ENCODE measurements around the gene SOX8. TPM values are rescaled to one million over a fixed set of nuclear protein-coding genes. Genes with fewer than 3 reads are reported as not detected.

The SOX8 gene
- total RNA-seq, 2 experiments from 2014 or later, result 0.25 to 0.27 TPM

GRCh38 chr16:971582-971905 lies 10.0 kb upstream of the SOX8 start:
- ChIA-PET CTCF (interaction anchor here (1.4 kb wide), 1 partner anchor 10 kb away, joined by 5 read pairs; the partner anchor contains the start of gene SOX8), POLR2A (no interaction called here)
- H3K27ac Mint-ChIP-seq, result peak overlapping the region; percentile 68
- DNase-seq, result no peak
- H3K27me3 Mint-ChIP-seq, result peaks cover 5% of the 10 kb centered on the region
- peaks cover 4% of the 10 kb centered on the region for H3K36me3 Mint-ChIP-seq (ENCODE audit: low read depth)
- H3K4me1 Mint-ChIP-seq, result peaks cover 20% of the 10 kb centered on the region
- H3K4me3 Mint-ChIP-seq, result peak overlapping the region; percentile 64
- no peaks in the 10 kb centered on the region for H3K9me3 Mint-ChIP-seq

- no peak overlapping the region for H3K27ac Mint-ChIP-seq
- ChIA-PET POLR2A (no interaction called here), CTCF (interaction anchor here (1.4 kb wide), 1 partner anchor 10 kb away, joined by 5 read pairs; the partner anchor contains the start of gene SOX8)
- H3K4me3 Mint-ChIP-seq, result peak overlapping the region; percentile 35
- peaks cover 5% of the 10 kb centered on the region for H3K27me3 Mint-ChIP-seq
- peaks cover 18% of the 10 kb centered on the region for H3K4me1 Mint-ChIP-seq
- H3K9me3 Mint-ChIP-seq, result no peaks in the 10 kb centered on the region
- DNase-seq, result no peak
- H3K36me3 Mint-ChIP-seq (ENCODE audit: low read depth), result no peaks in the 10 kb centered on the region
Measured at GRCh38 chr16:971981-972315, 9.6 kb upstream of the SOX8 start.

DNA sequence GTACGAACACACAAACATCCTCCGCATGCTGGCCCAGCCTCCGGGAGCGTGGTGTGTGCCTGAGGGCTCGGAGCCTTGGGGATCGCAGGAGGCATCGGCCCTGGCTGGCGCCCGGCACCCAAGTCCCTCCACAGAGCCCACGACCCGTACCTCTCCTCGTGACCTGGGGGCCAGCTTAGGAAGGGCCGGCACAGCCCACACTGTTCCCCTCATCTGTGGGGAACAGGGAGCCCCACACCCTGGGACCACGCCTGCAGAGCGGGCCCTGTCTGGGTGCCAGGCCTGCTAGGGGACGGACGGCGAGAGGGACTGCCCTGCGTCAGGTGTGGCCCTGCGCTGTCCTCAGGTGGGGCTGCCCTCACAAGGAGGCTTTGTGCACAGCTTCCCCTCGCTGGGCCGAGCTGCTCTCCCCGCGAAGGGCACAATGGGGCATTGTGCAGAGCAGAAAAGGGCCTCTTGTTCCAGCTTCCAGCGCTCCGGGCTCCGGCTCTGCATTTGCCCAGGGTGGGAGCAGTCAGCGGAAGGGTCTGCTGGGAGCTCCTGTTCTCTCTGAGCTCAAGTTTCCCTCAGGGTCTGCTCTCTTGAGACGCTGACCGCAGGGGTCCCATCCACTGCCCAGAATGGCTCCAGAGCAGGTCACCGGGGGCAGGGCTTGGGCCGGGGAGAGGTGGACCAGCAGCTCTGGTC lies 9.1 kb upstream of the SOX8 start:
- peaks cover 18% of the 10 kb centered on the region for H3K4me1 Mint-ChIP-seq
- H3K36me3 Mint-ChIP-seq (ENCODE audit: low read depth), result no peaks in the 10 kb centered on the region
- ChIA-PET POLR2A (no interaction called here), CTCF (interaction anchor here (1.2 to 1.4 kb wide), 2 partner anchors 8 to 9 kb away, joined by 3 to 5 read pairs; partner anchors contain the start of gene SOX8)
- H3K27ac Mint-ChIP-seq, result no peak overlapping the region
- DNase-seq, result no peak
- no peak overlapping the region for H3K4me3 Mint-ChIP-seq
- no peaks in the 10 kb centered on the region for H3K9me3 Mint-ChIP-seq
- peaks cover 5% of the 10 kb centered on the region for H3K27me3 Mint-ChIP-seq

GRCh38 chr16:973366-973765 lies 8.2 kb upstream of the SOX8 start:
- no peaks in the 10 kb centered on the region for H3K9me3 Mint-ChIP-seq
- H3K4me3 Mint-ChIP-seq, result no peak overlapping the region
- ChIA-PET POLR2A (no interaction called here), CTCF (interaction anchor here (0.7 to 1.2 kb wide), 2 partner anchors 9 to 82 kb away, joined by 3 to 5 read pairs; no protein-coding TSS in a partner anchor)
- H3K27me3 Mint-ChIP-seq, result peaks cover 7% of the 10 kb centered on the region
- H3K27ac Mint-ChIP-seq, result no peak overlapping the region
- no peak for DNase-seq
- peaks cover 17% of the 10 kb centered on the region for H3K4me1 Mint-ChIP-seq
- no peaks in the 10 kb centered on the region for H3K36me3 Mint-ChIP-seq (ENCODE audit: low read depth)

GRCh38 chr16:974001-974601 lies 7.5 kb upstream of the SOX8 start:
- DNase-seq, result no peak
- H3K4me3 Mint-ChIP-seq, result no peak overlapping the region
- H3K27me3 Mint-ChIP-seq, result peaks cover 12% of the 10 kb centered on the region
- POLR2A ChIA-PET, result no interaction called here
- CTCF ChIA-PET, result interaction anchor here (0.7 kb wide), 1 partner anchor 81 kb away, joined by 5 read pairs; no protein-coding TSS in a partner anchor
- no peak overlapping the region for H3K27ac Mint-ChIP-seq
- no peaks in the 10 kb centered on the region for H3K9me3 Mint-ChIP-seq
- H3K4me1 Mint-ChIP-seq, result peaks cover 12% of the 10 kb centered on the region
- no peaks in the 10 kb centered on the region for H3K36me3 Mint-ChIP-seq (ENCODE audit: low read depth)

- H3K4me1 Mint-ChIP-seq, result peaks cover 8% of the 10 kb centered on the region
- ChIA-PET POLR2A (no interaction called here), CTCF (no interaction called here)
- no peaks in the 10 kb centered on the region for H3K9me3 Mint-ChIP-seq
- H3K4me3 Mint-ChIP-seq, result no peak overlapping the region
- DNase-seq, result no peak
- H3K27me3 Mint-ChIP-seq, result peaks cover 16% of the 10 kb centered on the region
- no peaks in the 10 kb centered on the region for H3K36me3 Mint-ChIP-seq (ENCODE audit: low read depth)
- H3K27ac Mint-ChIP-seq, result no peak overlapping the region
Measured at GRCh38 chr16:974611-975261, 6.8 kb upstream of the SOX8 start.

GRCh38 chr16:975291-975690 lies 6.3 kb upstream of the SOX8 start:
- peaks cover 16% of the 10 kb centered on the region for H3K27me3 Mint-ChIP-seq
- no peak overlapping the region for H3K27ac Mint-ChIP-seq
- peaks cover 7% of the 10 kb centered on the region for H3K4me1 Mint-ChIP-seq
- H3K36me3 Mint-ChIP-seq (ENCODE audit: low read depth), result no peaks in the 10 kb centered on the region
- DNase-seq, result no peak
- no peaks in the 10 kb centered on the region for H3K9me3 Mint-ChIP-seq
- CTCF ChIA-PET, result no interaction called here
- H3K4me3 Mint-ChIP-seq, result no peak overlapping the region
- POLR2A ChIA-PET, result no interaction called here

- POLR2A ChIA-PET, result no interaction called here
Measured at GRCh38 chr16:976389-976931, 5.1 kb upstream of the SOX8 start.

GRCh38 chr16:977081-977701 lies 4.4 kb upstream of the SOX8 start:
- CTCF ChIA-PET, result no interaction called here
- POLR2A ChIA-PET, result no interaction called here
- peaks cover 16% of the 10 kb centered on the region for H3K27me3 Mint-ChIP-seq

More at GRCh38 chr16:976389-976931, 5.1 kb upstream of the SOX8 start:
- H3K27ac Mint-ChIP-seq, result peak overlapping the region; percentile 50
- DNase-seq, result peak; percentile 36
- no peaks in the 10 kb centered on the region for H3K36me3 Mint-ChIP-seq (ENCODE audit: low read depth)
- CTCF ChIA-PET, result no interaction called here
- peaks cover 7% of the 10 kb centered on the region for H3K4me1 Mint-ChIP-seq
- H3K27me3 Mint-ChIP-seq, result peaks cover 20% of the 10 kb centered on the region
- H3K4me3 Mint-ChIP-seq, result no peak overlapping the region
- no peaks in the 10 kb centered on the region for H3K9me3 Mint-ChIP-seq

GRCh38 chr16:977896-978295 lies 3.7 kb upstream of the SOX8 start:
- Mint-ChIP-seq H3K4me1 (peaks cover 2% of the 10 kb centered on the region), H3K27me3 (peaks cover 19% of the 10 kb centered on the region), H3K27ac (no peak overlapping the region), H3K9me3 (no peaks in the 10 kb centered on the region), H3K36me3 (ENCODE audit: low read depth) (no peaks in the 10 kb centered on the region), H3K4me3 (no peak overlapping the region)
- POLR2A ChIA-PET, result no interaction called here
- CTCF ChIA-PET, result interaction anchor here (0.5 to 0.6 kb wide), 2 partner anchors 166 to 670 kb away, joined by 3 read pairs; no protein-coding TSS in a partner anchor
- no peak for DNase-seq

More at GRCh38 chr16:977081-977701, 4.4 kb upstream of the SOX8 start:
- Mint-ChIP-seq H3K36me3 (ENCODE audit: low read depth) (no peaks in the 10 kb centered on the region), H3K4me3 (no peak overlapping the region), H3K9me3 (no peaks in the 10 kb centered on the region), H3K4me1 (peaks cover 2% of the 10 kb centered on the region), H3K27ac (no peak overlapping the region)
- no peak for DNase-seq

GRCh38 chr16:978403-978802 lies 3.2 kb upstream of the SOX8 start:
- ChIA-PET CTCF (interaction anchor here (0.5 to 1.4 kb wide), 3 partner anchors 10 to 670 kb away, joined by 3 read pairs; no protein-coding TSS in a partner anchor), POLR2A (no interaction called here)
- DNase-seq, result no peak
- Mint-ChIP-seq H3K9me3 (no peaks in the 10 kb centered on the region), H3K36me3 (ENCODE audit: low read depth) (no peaks in the 10 kb centered on the region), H3K27me3 (peaks cover 23% of the 10 kb centered on the region), H3K4me1 (peaks cover 2% of the 10 kb centered on the region), H3K4me3 (no peak overlapping the region), H3K27ac (no peak overlapping the region)

GRCh38 chr16:979147-979546 lies 2.4 kb upstream of the SOX8 start:
- H3K27ac Mint-ChIP-seq, result no peak overlapping the region
- peaks cover 23% of the 10 kb centered on the region for H3K27me3 Mint-ChIP-seq
- no peaks in the 10 kb centered on the region for H3K36me3 Mint-ChIP-seq (ENCODE audit: low read depth)
- ChIA-PET CTCF (interaction anchor here (1.1 to 1.4 kb wide), 2 partner anchors 10 to 16 kb away, joined by 3 read pairs; no protein-coding TSS in a partner anchor), POLR2A (no interaction called here)
- peaks cover 2% of the 10 kb centered on the region for H3K4me1 Mint-ChIP-seq
- no peak overlapping the region for H3K4me3 Mint-ChIP-seq
- no peak for DNase-seq
- no peaks in the 10 kb centered on the region for H3K9me3 Mint-ChIP-seq
